PC-3 (cell line): ENCODE data around the gene RBFOX2. TPM values are rescaled to one million over a fixed set of nuclear protein-coding genes. Genes with fewer than 3 reads are reported as not detected.

Experiments used
- ATAC-seq: fragments of 200-7000 bp; cut with Tn5 transposase; 2 replicates; pipeline ENCODE4 v1.9.1; 2020; ENCODE audit warnings: mild to moderate bottlenecking, moderate library complexity
- BruUV-seq: library from RNA; stranded (reverse); fragments of 400-500 nt; replicated peaks from 2 replicates; lab custom pipeline; 2021; lab: Mats Ljungman, UMichigan
- CTCF ChIA-PET: fragments of 300-600 bp; sonication (Branson Sonifier 250); formaldehyde crosslinking; loops from one replicate; lab custom pipeline; 2022; ENCODE audit warnings: antibody characterized with exemption; lab: Charles Lee
- POLR2A ChIA-PET: fragments of 300-600 bp; sonication (Branson Sonifier 250); formaldehyde crosslinking; loops from one replicate; lab custom pipeline; 2022; ENCODE audit warnings: antibody characterized with exemption; ENCODE audit not compliant: unreplicated experiment; lab: Charles Lee
- DNase-seq: peaks from one replicate; pipeline ENCODE4 v3.0.0-alpha.2; 2015
- H2AFZ ChIP-seq: fragments of 300-600 bp; sonication (generic); 2 replicates; pipeline ENCODE4 v1.6.0; 2016; ENCODE audit warnings: antibody characterized with exemption, low read length
- H3F3A ChIP-seq: fragments of 300-600 bp; sonication (generic); one replicate; pipeline ENCODE4 v1.6.0; 2017; ENCODE audit warnings: antibody characterized with exemption, low read length, control low read depth, mild to moderate bottlenecking; ENCODE audit not compliant: unreplicated experiment
- H3K27ac ChIP-seq: fragments of 300-600 bp; sonication (generic); 2 replicates; pipeline ENCODE4 v1.5.1; 2016; ENCODE audit warnings: mild to moderate bottlenecking, low read length
- H3K27me3 ChIP-seq: fragments of 300-600 bp; sonication (generic); 2 replicates; pipeline ENCODE4 v1.6.1; 2016; ENCODE audit warnings: low read length, mixed read lengths
- H3K36me3 ChIP-seq: fragments of 300-600 bp; sonication (generic); 2 replicates; pipeline ENCODE4 v1.6.1; 2016; ENCODE audit warnings: low read depth, mixed run types, low read length, mixed read lengths
- H3K4me1 ChIP-seq: fragments of 300-600 bp; sonication (generic); 2 replicates; pipeline ENCODE4 v1.5.1; 2016; ENCODE audit warnings: low read length; ENCODE audit not compliant: insufficient read depth
- H3K4me2 ChIP-seq: fragments of 300-600 bp; sonication (generic); 2 replicates; pipeline ENCODE4 v1.6.0; 2016; ENCODE audit warnings: low read length
- H3K4me3 ChIP-seq: fragments of 300-600 bp; sonication (generic); 2 replicates; pipeline ENCODE4 v1.5.1; 2016; ENCODE audit warnings: mild to moderate bottlenecking, low read length, mixed read lengths
- H3K79me2 ChIP-seq: fragments of 300-600 bp; sonication (generic); 2 replicates; pipeline ENCODE4 v1.6.1; 2017; ENCODE audit warnings: low read length, mixed read lengths
- H3K9ac ChIP-seq: fragments of 300-600 bp; sonication (generic); 2 replicates; pipeline ENCODE4 v1.6.0; 2016; ENCODE audit warnings: mild to moderate bottlenecking, low read length
- H3K9me2 ChIP-seq: fragments of 300-600 bp; sonication (generic); replicated peaks from 2 replicates; pipeline ENCODE4 v1.6.1; 2016; ENCODE audit warnings: mixed run types, low read length, mixed read lengths
- H3K9me3 ChIP-seq: fragments of 300-600 bp; sonication (generic); 2 replicates; pipeline ENCODE4 v1.6.1; 2016; ENCODE audit warnings: low read length, mixed read lengths
- H4K20me1 ChIP-seq: fragments of 300-600 bp; sonication (generic); 2 replicates; pipeline ENCODE4 v1.6.1; 2016; ENCODE audit warnings: low read length, mixed read lengths
- EZH2 ChIP-seq: fragments of 300-600 bp; sonication (generic); IDR thresholded peaks from one replicate; pipeline ENCODE4 v1.6.1; 2017; ENCODE audit warnings: antibody characterized with exemption, mild to moderate bottlenecking, low read length; ENCODE audit not compliant: unreplicated experiment
- EZH2phosphoT487 ChIP-seq: fragments of 300-600 bp; sonication (generic); IDR thresholded peaks from 2 replicates; pipeline ENCODE4 v1.6.1; 2018; ENCODE audit warnings: mild to moderate bottlenecking, antibody characterized with exemption, low read length, borderline replicate concordance
- intact Hi-C: fragments of 100-400 bp; cut with micrococcal nuclease; formaldehyde crosslinking; loops from 2 replicates; pipeline ENCODE4 v1.9.0; 2023
- total RNA-seq: library from RNA; depleted of rRNA; stranded (reverse); fragments of >200 nt; gene quantifications from 2 replicates; pipeline ENCODE4 v1.2.3, GENCODE V29; 2014
- TF ChIP-seq, protein P1 (sequence below): fragments of 300-600 bp; sonication (generic); conservative IDR thresholded peaks from 2 replicates; pipeline ENCODE4 v1.5.1; 2017; ENCODE audit warnings: antibody characterized with exemption, low read depth, mild to moderate bottlenecking, low read length

RBFOX2 gene
- total RNA-seq, 1 experiment from 2014 or later: 75.1 TPM

DNA sequence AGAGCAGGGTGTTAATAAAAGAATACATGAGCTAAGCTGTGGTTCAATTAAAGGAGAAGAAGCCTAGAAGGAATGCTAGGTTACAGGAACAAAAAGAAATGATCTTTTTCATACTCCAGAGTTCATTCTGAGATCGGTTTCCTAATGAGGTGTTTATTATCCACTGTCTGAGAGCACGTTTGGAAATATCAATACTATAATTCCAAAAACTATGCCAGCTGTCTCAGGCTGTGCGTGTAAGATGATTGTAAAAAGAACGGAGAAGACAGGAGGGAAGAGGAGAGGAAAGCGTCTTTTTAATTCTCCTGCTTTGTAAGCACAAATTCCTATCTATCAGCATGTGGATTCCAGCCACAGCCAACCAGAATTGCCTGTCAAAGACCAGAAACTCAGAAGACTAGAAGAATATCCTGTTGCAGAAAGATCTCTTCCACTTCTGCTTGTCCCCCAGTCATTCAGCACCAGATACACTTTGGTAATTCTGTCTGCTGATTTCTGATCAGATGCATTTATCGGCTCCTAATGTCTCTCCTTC lies 285.2 kb downstream of the RBFOX2 start:
- ChIA-PET CTCF (no interaction called here), POLR2A (no interaction called here)
- DNase-seq (no peak), ATAC-seq (no peak)
- H4K20me1 ChIP-seq: no peaks in the 10 kb centered on the region
- peaks cover 15% of the 10 kb centered on the region; the same call in 1 of the 2 replicates for H3K36me3 ChIP-seq
- H3K79me2 ChIP-seq: no peaks in the 10 kb centered on the region
- H2AFZ ChIP-seq: no peak overlapping the region
- H3K4me1 ChIP-seq: peaks cover 22% of the 10 kb centered on the region
- H3K4me3 ChIP-seq: no peak overlapping the region
- no peak overlapping the region for H3K4me2 ChIP-seq
- H3K27me3 ChIP-seq: no peaks in the 10 kb centered on the region
- peak overlapping the region; percentile 77 for H3K27ac ChIP-seq
- no peaks in the 10 kb centered on the region for H3K9me3 ChIP-seq
- no TSS peak for BruUV-seq
- peaks cover 6% of the 10 kb centered on the region for H3F3A ChIP-seq
- no peak for TF ChIP-seq EZH2phosphoT487
- TF ChIP-seq EZH2: no peak
- TF ChIP-seq, protein P1, sequence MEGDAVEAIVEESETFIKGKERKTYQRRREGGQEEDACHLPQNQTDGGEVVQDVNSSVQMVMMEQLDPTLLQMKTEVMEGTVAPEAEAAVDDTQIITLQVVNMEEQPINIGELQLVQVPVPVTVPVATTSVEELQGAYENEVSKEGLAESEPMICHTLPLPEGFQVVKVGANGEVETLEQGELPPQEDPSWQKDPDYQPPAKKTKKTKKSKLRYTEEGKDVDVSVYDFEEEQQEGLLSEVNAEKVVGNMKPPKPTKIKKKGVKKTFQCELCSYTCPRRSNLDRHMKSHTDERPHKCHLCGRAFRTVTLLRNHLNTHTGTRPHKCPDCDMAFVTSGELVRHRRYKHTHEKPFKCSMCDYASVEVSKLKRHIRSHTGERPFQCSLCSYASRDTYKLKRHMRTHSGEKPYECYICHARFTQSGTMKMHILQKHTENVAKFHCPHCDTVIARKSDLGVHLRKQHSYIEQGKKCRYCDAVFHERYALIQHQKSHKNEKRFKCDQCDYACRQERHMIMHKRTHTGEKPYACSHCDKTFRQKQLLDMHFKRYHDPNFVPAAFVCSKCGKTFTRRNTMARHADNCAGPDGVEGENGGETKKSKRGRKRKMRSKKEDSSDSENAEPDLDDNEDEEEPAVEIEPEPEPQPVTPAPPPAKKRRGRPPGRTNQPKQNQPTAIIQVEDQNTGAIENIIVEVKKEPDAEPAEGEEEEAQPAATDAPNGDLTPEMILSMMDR: no peak
- intact Hi-C loops: loop anchor here (5.0 kb wide), 1 partner anchor 116 kb away; no protein-coding TSS in a partner anchor
- H3K9me2 ChIP-seq: no peaks in the 10 kb centered on the region
- H3K9ac ChIP-seq: no peak overlapping the region

DNA sequence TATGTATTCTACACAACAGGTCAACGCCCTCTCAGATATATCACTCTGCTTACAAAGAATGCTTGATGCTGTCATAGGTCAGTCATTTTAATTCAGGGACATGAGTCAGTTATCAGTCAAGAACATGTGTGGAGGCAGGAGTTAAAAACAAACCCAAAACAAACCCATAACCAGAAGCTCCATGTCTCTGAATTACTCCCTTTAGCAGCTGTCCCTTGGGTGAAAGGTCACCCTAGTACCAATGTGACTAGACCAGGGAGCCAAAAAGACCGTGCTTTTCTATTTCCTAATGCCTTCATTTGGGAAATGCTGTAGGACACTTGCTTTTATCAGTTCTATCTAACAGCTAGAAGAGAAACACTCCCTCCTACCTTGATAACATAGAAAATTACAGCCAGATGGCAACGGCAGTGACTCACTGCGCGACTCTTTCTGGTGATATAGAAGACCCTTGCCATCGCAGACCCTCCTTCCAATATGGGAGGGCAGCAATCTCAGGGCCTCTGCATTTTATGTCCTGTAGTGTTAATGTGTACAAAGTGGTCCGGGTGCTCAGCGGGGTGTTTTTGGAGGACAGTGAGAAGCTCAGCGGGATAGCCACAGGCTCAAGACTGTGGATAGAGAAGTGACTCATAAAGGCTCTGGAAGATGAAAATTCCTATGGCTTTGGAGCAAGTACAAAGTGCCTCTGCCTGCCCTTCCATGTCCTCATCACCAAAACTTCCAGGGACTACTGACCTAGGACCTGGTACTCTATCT lies 286.1 kb downstream of the RBFOX2 start:
- no peak overlapping the region for H2AFZ ChIP-seq
- TSS peak; percentile 2 for BruUV-seq
- H3K9me2 ChIP-seq: no peaks in the 10 kb centered on the region
- no peaks in the 10 kb centered on the region for H4K20me1 ChIP-seq
- CTCF ChIA-PET: no interaction called here
- peaks cover 15% of the 10 kb centered on the region; the same call in 1 of the 2 replicates for H3K36me3 ChIP-seq
- H3F3A ChIP-seq: peaks cover 6% of the 10 kb centered on the region
- POLR2A ChIA-PET: interaction anchor here (0.7 kb wide), 1 partner anchor 508 kb away, joined by 3 read pairs; no protein-coding TSS in a partner anchor
- DNase-seq (peak; percentile 63), ATAC-seq (peak; percentile 75)
- H3K9me3 ChIP-seq: no peaks in the 10 kb centered on the region
- no peaks in the 10 kb centered on the region for H3K79me2 ChIP-seq
- H3K27me3 ChIP-seq: no peaks in the 10 kb centered on the region
- 0 out of 2 replicates have a peak overlapping the region, but pooled peaks have one; percentile 31 for H3K4me2 ChIP-seq
- TF ChIP-seq, protein P1: no peak
- TF ChIP-seq EZH2 (no peak), EZH2phosphoT487 (no peak)
- H3K9ac ChIP-seq: no peak overlapping the region
- H3K27ac ChIP-seq: peak overlapping the region; percentile 77
- H3K4me3 ChIP-seq: no peak overlapping the region
- H3K4me1 ChIP-seq: peaks cover 22% of the 10 kb centered on the region
- intact Hi-C loops: loop anchor here (5.0 kb wide), 1 partner anchor 115 kb away; no protein-coding TSS in a partner anchor
